GM10266 (cell line): Measurements from ENCODE around the gene PIK3R6.

ENCODE experiments used
- DNase-seq: peaks from one replicate; pipeline ENCODE4 v3.0.0; 2012; ENCODE audit errors: extremely low spot score
- TF ChIP-seq, protein P1 (sequence below): IDR thresholded peaks from 2 replicates; pipeline ENCODE4 v1.5.1; 2012; ENCODE audit warnings: mild to moderate bottlenecking, low read depth; ENCODE audit not compliant: control insufficient read depth, insufficient read depth; ENCODE audit errors: missing control alignments

Gene PIK3R6

DNA sequence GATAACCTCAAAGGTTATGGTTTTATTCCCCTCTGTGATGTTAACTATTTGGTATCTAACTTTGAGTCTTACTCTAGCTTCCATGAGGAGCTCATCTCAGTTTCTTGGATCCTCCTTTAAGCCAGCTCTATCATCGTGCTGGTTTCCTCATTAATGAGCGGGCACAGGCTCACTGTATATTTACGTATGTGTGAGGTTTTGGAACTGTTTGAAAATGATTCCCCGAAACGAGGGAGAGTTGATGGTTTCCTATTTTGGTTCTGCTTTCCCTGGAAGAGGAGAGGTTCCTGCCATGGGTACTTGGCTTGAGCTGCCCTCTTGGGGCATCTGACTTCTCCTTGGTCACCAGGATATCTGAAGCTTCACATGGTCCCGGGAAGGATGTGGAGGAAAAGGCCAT is 32.7 kb upstream of the PIK3R6 start:
- TF ChIP-seq, protein P1, sequence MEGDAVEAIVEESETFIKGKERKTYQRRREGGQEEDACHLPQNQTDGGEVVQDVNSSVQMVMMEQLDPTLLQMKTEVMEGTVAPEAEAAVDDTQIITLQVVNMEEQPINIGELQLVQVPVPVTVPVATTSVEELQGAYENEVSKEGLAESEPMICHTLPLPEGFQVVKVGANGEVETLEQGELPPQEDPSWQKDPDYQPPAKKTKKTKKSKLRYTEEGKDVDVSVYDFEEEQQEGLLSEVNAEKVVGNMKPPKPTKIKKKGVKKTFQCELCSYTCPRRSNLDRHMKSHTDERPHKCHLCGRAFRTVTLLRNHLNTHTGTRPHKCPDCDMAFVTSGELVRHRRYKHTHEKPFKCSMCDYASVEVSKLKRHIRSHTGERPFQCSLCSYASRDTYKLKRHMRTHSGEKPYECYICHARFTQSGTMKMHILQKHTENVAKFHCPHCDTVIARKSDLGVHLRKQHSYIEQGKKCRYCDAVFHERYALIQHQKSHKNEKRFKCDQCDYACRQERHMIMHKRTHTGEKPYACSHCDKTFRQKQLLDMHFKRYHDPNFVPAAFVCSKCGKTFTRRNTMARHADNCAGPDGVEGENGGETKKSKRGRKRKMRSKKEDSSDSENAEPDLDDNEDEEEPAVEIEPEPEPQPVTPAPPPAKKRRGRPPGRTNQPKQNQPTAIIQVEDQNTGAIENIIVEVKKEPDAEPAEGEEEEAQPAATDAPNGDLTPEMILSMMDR, result no peak
- DNase-seq, result no peak

DNA sequence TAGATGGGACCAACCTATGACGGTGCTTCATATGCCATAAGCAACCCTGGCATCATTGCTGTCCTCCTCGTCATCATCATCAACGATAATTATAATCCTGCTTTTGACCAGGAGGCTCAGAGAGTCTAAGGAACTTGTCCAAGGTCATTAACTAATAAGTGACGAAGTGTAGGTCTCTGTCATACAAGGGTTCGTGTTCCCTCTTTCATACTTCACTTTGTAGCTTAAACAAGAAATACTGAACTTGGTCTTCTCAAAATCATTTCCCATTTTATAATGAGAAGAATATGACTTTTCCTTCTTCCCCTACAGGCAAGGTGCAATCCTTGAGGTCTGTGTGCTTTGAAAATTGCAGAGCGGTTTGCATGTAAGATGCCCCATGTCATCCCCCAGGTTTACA is 31.2 kb upstream of the PIK3R6 start:
- DNase-seq, result no peak
- TF ChIP-seq, protein P1, result no peak

GRCh38 chr17:8898126-8898525 is 30.7 kb upstream of the PIK3R6 start:
- TF ChIP-seq, protein P1, result no peak
- DNase-seq, result no peak

DNA sequence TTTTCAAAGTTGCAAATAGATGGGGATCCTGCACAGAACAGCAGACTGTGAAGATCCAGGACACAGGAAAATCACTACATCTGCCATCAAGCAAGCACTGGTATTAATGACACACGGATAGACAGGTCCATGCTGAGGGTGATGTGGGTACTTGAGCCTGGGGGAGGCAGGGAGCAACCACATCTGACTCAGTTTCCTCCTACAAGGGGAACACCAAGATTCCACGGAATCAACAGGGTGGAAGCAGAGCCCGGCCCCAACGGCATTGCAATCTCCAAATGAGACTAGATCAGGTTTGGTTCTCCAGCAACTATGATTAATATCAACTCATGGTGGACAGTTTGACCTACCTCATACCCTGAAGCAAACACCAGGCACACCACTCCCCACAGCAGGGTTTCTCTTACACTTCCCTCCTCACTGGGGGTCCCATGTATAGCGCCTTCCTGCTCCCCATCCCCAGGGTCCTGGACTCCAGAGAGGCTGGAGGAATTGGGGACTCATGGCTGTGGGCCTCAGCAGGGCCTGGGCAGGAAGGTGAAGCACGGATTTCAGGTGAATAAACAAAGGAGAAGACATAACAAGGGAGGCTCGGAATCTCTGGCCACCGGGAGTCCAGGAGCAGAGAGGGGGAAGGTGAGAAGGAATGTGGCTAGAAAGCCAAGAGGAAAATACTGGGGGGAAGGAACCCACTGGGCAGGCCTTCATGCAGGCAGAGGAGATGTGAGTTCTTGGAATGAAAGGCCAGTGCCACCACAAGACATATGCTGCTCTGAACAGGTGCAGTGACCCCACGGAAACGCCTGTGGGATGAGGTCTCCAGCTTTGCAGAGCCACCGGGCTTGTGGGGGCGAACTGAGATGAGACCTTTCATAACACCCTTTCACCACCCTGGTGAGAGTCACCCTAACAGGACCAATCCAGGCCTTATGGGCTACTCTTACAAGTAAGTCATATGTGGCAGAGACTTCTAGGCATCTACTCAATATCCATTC is 29.5 kb upstream of the PIK3R6 start:
- TF ChIP-seq, protein P1, result no peak
- DNase-seq, result no peak

DNA sequence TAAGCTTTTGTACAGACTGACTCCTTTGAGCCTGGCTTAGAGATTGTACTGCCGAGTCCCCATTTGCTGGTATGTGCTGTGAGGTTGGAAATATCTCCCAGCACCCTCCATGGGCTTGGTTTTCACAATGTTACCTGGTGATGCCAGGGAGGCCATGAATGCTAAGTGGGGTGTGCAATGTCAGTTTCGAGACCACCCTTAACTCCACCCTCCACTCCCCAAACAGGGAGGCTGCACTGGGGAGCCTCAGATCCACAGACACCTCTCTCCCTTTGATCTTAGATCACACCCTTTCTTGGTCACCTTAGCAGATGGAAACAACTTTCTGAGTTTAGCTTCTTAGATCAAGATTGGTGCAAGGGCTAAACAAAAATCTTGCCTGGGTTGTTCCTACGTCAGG is 28.6 kb upstream of the PIK3R6 start:
- no peak for DNase-seq
- TF ChIP-seq, protein P1, result no peak

- peak; percentile 85 for DNase-seq
- TF ChIP-seq, protein P1, result peak; percentile 78
These were observed 27.5 kb upstream of the PIK3R6 start for GRCh38 chr17:8894673-8895578.
